ENCODE data around the gene ID3.

Gene ID3

DNA sequence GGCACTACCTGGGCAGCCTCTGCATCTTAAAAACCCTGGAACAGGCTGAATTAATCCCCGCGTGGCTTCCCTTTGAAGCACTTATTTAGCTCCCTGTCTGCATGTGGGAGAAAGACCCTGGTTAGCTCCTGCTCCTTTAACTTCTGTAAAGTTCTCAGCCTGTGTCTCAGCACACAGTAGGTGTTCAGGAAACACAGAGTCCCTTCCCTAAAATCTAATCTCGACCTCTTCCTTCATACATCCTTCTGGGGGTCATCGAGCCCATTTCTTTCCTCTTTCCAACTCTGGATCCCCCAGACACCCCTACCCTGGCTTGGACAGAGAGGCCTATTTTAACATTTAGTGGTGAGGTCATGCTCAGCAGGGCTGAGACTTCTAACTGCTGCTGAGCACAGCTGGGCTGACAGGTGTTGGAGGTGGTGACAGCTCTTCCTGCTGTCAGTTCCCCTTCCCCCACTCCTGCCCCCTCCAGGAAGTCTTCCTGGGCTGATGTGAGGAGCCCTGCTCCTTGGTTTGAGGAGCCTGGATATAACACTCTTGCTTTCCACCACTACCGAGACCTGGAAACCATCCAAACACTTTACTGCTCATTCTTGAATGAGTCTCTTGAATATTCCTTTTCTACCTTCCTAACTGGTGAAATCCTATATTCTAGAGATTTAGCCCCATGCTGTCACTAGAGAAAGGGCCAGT lies 33.6 kb downstream of the ID3 start:
- DNase-seq: peak in 1 of 5 experiments; percentile 71

DNA sequence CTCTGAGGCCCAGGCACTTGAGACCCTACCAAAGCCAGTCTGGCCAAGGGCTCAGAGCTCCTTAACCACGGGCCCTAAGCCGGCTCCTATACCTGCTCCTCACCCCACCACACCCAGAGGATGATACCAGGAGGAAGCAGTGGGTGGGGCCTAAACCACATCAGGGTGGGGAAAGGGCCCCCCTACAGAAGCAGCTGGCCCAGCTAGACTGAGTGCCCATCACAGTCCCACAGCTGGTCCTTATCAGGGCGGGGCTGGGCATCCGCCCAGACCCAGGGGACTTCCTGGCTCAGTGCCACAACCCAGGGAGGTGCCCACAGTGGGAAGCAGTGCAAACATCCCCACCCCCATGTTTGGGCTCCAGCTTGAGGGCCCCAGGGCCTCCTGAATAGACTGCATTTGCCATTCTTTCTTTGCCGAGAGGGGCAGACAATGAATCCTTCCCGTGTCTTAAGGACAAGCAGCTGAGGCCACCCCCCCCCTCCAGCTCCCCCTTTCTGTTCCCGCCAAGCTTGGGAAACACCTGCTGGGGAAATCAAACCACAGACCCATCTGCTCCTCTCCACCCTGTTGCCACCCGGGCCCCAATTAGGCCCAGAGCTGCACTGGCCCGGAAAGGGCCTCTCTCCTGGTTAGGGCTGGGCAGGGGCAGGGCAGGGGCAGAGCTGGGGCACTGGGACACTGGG lies 34.4 kb downstream of the ID3 start:
- peak in 3 of 5 experiments; percentile 25 to 67 (median 31) for DNase-seq

- no peak for DNase-seq
Observed at GRCh38 chr1:23524163-23524562, 35.1 kb downstream of the ID3 start.

GRCh38 chr1:23522244-23522982 lies 36.9 kb downstream of the ID3 start:
- peak in 1 of 5 experiments; percentile 57 for DNase-seq

- peak in 1 of 5 experiments; percentile 23 for DNase-seq
Observed at GRCh38 chr1:23521588-23521987, 37.7 kb downstream of the ID3 start.

GRCh38 chr1:23517581-23517980 lies 41.7 kb downstream of the ID3 start:
- no peak for DNase-seq

DNA sequence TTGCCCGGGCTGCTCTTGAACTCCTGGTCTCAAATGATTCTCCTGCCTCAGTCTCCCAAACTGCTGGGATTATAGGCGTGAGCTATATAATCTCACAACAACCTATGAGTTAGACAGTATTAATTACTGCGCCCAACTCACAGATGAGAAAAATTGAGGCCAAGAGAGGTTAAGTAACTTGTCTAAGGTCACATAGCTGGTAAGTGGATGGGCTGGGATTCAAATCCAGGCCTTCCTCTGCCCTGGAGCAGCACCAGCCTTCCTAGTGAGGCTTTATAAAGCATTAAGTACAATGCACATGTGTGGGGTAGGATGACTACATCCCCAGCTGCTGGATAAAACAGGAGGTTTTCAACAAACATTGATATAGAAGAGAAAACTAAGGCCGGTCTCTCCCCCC lies 43.4 kb downstream of the ID3 start:
- no peak for DNase-seq

GRCh38 chr1:23514111-23514679 lies 45.1 kb downstream of the ID3 start:
- no peak for DNase-seq

DNA sequence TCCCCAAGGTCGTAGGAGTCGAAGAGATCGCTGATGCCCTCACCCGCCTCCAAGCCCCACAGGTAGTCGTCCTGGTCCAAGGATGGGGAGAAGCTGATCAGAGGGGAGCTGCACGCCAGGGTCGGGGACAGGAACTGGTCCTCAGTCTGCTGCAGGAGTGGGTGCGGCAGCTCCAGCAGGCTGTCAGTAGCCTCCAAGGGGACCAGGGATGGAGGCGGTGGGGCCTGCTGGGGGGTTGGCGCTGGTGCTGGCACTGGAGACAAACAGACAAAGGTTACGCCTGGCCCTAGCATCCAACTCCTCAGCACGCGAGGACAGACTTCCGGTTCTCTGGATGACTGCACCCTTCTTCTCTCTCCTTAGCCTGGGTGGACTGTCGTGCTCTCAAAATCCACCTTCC lies 49.4 kb downstream of the ID3 start:
- no peak for DNase-seq

Measured in T-helper 2 cell (primary cell).